Fibroblast of the aortic adventitia (primary cell): ENCODE results near the gene SPRED2. TPM values are rescaled to one million over a fixed set of nuclear protein-coding genes. Genes with fewer than 3 reads are reported as not detected.

Source experiments
- DNase-seq: peaks from one replicate; pipeline ENCODE4 v3.0.0-alpha.2; 2010; ENCODE audit warnings: low read depth
- H3K4me3 ChIP-seq: 2 replicates; pipeline ENCODE4 v1.5.1; 2011; ENCODE audit warnings: low read depth, mild to moderate bottlenecking, control low read depth, low read length, moderate library complexity
- CTCF ChIP-seq: IDR thresholded peaks from 2 replicates; pipeline ENCODE4 v1.5.1; 2011; ENCODE audit warnings: mild to moderate bottlenecking, low read length, control low read depth, inconsistent platforms; ENCODE audit not compliant: insufficient read depth
- total RNA-seq: library from RNA; depleted of rRNA; stranded (reverse); fragments of >200 nt; gene quantifications from 2 replicates; pipeline ENCODE4 v1.2.3, GENCODE V29; 2012; ENCODE audit warnings: low replicate concordance

The SPRED2 gene
- total RNA-seq, 1 donor, result 20.6 TPM

GRCh38 chr2:65326276-65326675, 106.1 kb downstream of the SPRED2 start:
- no peak overlapping the region for H3K4me3 ChIP-seq
- no peak for TF ChIP-seq CTCF
- no peak for DNase-seq

GRCh38 chr2:65325066-65325465, 107.3 kb downstream of the SPRED2 start:
- no peak for TF ChIP-seq CTCF
- no peak overlapping the region for H3K4me3 ChIP-seq
- no peak for DNase-seq

- DNase-seq, result no peak
- TF ChIP-seq CTCF, result no peak
- no peak overlapping the region for H3K4me3 ChIP-seq
Measured at GRCh38 chr2:65320946-65321345, 111.5 kb downstream of the SPRED2 start.

- peak overlapping the region; percentile 3 for H3K4me3 ChIP-seq
- DNase-seq, result peak; percentile 87
- TF ChIP-seq CTCF, result peak; percentile 70
Measured at GRCh38 chr2:65320042-65320725, 112.2 kb downstream of the SPRED2 start.

DNA sequence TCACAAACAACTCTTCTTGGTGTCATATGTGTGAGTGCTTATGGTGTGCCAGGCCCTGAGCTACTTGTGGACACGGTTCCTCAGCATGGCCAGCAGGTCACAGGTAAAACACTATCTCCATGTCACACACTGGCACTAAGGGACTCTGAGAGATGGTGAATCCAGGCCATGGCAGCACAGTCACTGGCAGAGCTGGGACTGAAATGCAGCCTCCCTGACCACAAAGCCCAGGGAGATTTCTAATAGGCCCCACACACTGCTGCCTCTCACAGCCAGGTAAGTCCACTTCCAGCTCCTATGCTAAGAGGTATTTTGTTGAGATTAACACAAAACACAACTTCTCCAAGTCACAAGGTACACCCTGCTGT, 112.7 kb downstream of the SPRED2 start:
- no peak for TF ChIP-seq CTCF
- no peak overlapping the region for H3K4me3 ChIP-seq
- no peak for DNase-seq

DNA sequence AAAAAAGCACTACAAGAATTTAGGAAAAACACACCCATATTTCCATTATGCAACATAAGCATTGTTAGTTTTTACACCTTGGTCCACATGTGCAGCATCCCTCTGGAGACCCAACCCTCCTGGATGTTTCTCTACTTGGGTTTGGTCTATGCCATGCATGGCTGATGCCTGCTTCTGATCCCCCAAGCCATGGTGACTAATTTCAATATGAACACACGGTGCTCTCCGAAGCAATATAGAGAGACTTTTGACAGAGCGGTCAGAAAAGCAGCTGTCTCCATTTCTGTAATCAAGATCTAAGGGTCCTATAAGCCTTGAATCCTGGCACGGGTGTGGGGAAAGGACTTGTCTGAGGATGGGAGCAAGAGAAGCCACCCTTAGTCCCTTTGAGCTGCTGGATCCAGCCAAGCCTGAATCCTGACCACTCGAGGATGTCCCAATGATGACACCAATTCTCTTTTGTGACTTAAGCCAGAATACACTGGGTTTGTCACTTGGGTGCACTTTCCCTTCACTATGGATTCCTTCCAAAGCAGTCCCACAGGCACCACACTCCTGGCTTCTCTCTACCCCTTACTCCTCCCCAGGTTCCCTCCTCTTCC, 113.2 kb downstream of the SPRED2 start:
- no peak overlapping the region for H3K4me3 ChIP-seq
- no peak for DNase-seq
- no peak for TF ChIP-seq CTCF
